AG09319 (cell line): ENCODE data around the gene RAC3.

ENCODE experiments used
- DNase-seq: peaks from one replicate; pipeline ENCODE4 v3.0.0-alpha.2; 2010; ENCODE audit warnings: low read depth; ENCODE audit errors: extremely low read depth
- CTCF ChIP-seq: IDR thresholded peaks from 2 replicates; pipeline ENCODE4 v1.5.1; 2011; ENCODE audit warnings: low read depth, mild to moderate bottlenecking, inconsistent platforms, low read length, moderate library complexity

The RAC3 gene

GRCh38 chr17:82010575-82011525 is 20.6 kb upstream of the RAC3 start:
- DNase-seq = no peak
- TF ChIP-seq CTCF = no peak

GRCh38 chr17:82011617-82012187 is 19.8 kb upstream of the RAC3 start:
- no peak for TF ChIP-seq CTCF

GRCh38 chr17:82012261-82012639 is 19.2 kb upstream of the RAC3 start:
- no peak for DNase-seq
- TF ChIP-seq CTCF = no peak

More at GRCh38 chr17:82011617-82012187, 19.8 kb upstream of the RAC3 start:
- no peak for DNase-seq

GRCh38 chr17:82012640-82013295 is 18.7 kb upstream of the RAC3 start:
- TF ChIP-seq CTCF = no peak
- DNase-seq = no peak

GRCh38 chr17:82013341-82013740 is 18.1 kb upstream of the RAC3 start:
- no peak for DNase-seq
- no peak for TF ChIP-seq CTCF

GRCh38 chr17:82013772-82014321 is 17.6 kb upstream of the RAC3 start:
- no peak for DNase-seq
- TF ChIP-seq CTCF = no peak

GRCh38 chr17:82014432-82014831 is 17.0 kb upstream of the RAC3 start:
- no peak for TF ChIP-seq CTCF
- DNase-seq = no peak
